ENCODE results near the gene DCPS.

- TF ChIP-seq SIN3A (IDR thresholded peaks at IDR 0.05; ENCODE audit: borderline replicate concordance, insufficient read depth, low read depth, low read length) (no peak), POLR2AphosphoS5 (IDR thresholded peaks at IDR 0.05; ENCODE audit: low read depth, low read length) (no peak), CTCF (IDR thresholded peaks at IDR 0.05) (no peak)
Measured at GRCh38 chr11:126293726-126294125, 10.1 kb upstream of the DCPS start.
